Uterus (tissue), 2 donors: ENCODE measurements around the gene TUBA1B.

ENCODE experiments used
- POLR2A ChIP-seq, 2 donors: fragments of 450-650 bp; IDR thresholded peaks; one replicate each; pipeline ENCODE4 v1.6.1; 2016; ENCODE audit warnings: antibody characterized with exemption in 2 of 2, mild to moderate bottlenecking in 1 of 2, moderate library complexity in 1 of 2
- TF ChIP-seq, protein P1 (sequence below), 4 experiments: fragments of 200-600 bp in 2 of 4; fragments of 450-650 bp in 2 of 4; sonication (generic) in 2 of 4; IDR thresholded peaks; one replicate each; pipeline ENCODE4 v1.5.1; 2016 to 2019; ENCODE audit warnings: antibody characterized with exemption in 4 of 4, mild to moderate bottlenecking in 2 of 4, moderate library complexity in 1 of 4

DNA sequence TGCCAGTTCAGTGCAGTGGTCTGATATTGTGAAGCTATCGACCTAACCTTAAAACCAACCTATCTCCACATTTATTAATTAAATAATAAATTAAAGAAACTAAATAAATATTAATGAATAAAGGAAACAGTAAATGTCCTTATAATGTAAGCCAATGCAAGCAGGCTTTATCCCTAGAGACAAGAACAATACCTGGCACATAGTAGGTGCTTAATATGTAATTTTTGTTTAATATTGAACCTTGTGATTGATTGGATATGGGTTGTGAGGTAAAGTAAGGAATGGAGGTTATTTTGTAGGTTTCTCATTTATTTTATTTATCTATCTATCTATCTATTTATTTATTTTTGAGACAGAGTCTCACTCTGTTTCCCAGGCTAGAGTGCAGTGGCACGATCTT lies 7.8 kb upstream of the TUBA1B start:
- TF ChIP-seq, protein P1, sequence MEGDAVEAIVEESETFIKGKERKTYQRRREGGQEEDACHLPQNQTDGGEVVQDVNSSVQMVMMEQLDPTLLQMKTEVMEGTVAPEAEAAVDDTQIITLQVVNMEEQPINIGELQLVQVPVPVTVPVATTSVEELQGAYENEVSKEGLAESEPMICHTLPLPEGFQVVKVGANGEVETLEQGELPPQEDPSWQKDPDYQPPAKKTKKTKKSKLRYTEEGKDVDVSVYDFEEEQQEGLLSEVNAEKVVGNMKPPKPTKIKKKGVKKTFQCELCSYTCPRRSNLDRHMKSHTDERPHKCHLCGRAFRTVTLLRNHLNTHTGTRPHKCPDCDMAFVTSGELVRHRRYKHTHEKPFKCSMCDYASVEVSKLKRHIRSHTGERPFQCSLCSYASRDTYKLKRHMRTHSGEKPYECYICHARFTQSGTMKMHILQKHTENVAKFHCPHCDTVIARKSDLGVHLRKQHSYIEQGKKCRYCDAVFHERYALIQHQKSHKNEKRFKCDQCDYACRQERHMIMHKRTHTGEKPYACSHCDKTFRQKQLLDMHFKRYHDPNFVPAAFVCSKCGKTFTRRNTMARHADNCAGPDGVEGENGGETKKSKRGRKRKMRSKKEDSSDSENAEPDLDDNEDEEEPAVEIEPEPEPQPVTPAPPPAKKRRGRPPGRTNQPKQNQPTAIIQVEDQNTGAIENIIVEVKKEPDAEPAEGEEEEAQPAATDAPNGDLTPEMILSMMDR (IDR thresholded peaks at IDR 0.05), result no peak
- no peak for TF ChIP-seq POLR2A (IDR thresholded peaks at IDR 0.05)
